BJ (cell line): ENCODE measurements around the gene DGKG. TPM values are rescaled to one million over a fixed set of nuclear protein-coding genes. Genes with fewer than 3 reads are reported as not detected.

Experiments
- CTCF ChIA-PET: fragments of 350-600 bp; formaldehyde crosslinking; extraction: SDS; loops from one replicate; lab custom pipeline; 2021; ENCODE audit warnings: antibody characterized with exemption, inconsistent platforms; lab: Yijun Ruan, JAX
- POLR2A ChIA-PET: fragments of 300-600 bp; sonication (Branson Sonifier 250); formaldehyde crosslinking; extraction: SDS; loops from one replicate; lab custom pipeline; 2021; ENCODE audit warnings: antibody characterized with exemption; lab: Charles Lee
- DNase-seq: peaks from one replicate; pipeline ENCODE4 v3.0.0-alpha.2; 2011; ENCODE audit warnings: low read depth
- H3K27me3 ChIP-seq: 2 replicates; pipeline ENCODE4 v1.6.0; 2011; ENCODE audit warnings: low read length; ENCODE audit not compliant: control insufficient read depth, insufficient read depth
- H3K36me3 ChIP-seq: 2 replicates; pipeline ENCODE4 v1.5.1; 2011; ENCODE audit warnings: low read length; ENCODE audit not compliant: control insufficient read depth, insufficient read depth
- H3K4me3 ChIP-seq: 2 replicates; pipeline ENCODE4 v1.5.1; 2011; ENCODE audit warnings: low read depth, mild to moderate bottlenecking, control low read depth, low read length
- polyA plus RNA-seq: library from polyadenylated mRNA; depleted of rRNA; stranded (reverse); fragments of >200 nt; gene quantifications from 2 replicates; pipeline ENCODE4 v1.2.3, GENCODE V29; 2011
- TF ChIP-seq, protein P1 (sequence below): IDR thresholded peaks from 2 replicates; pipeline ENCODE4 v1.5.1; 2011; ENCODE audit warnings: low read depth, mild to moderate bottlenecking, control low read depth, inconsistent platforms, low read length, moderate library complexity; ENCODE audit not compliant: insufficient read depth

DGKG gene
- polyA plus RNA-seq, 1 experiment, result not detected

DNA sequence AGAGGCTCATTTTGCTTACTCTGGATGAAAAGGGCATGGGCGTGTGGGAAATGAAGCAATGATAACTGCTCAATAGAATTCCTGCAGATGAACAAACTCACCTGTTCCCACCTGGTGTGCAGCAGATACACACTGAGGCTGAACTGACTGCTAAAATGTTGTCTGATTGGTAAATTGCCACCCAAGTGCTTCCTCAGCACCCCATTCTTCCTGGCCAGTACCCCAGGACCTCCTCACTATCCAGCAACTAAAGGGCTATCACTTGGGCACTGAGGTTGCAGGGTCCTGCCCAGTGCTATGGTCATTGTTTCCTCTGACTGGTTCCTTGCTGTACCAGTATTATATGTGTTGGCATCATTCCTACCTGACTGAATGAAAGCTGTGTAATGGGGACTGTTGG, 38.0 kb upstream of the DGKG start:
- Histone ChIP-seq H3K27me3 (peaks cover 5% of the 10 kb centered on the region; the same call in 1 of the 2 replicates), H3K4me3 (no peak overlapping the region), H3K36me3 (no peaks in the 10 kb centered on the region)
- POLR2A ChIA-PET, result no interaction called here
- CTCF ChIA-PET, result no interaction called here
- TF ChIP-seq, protein P1, sequence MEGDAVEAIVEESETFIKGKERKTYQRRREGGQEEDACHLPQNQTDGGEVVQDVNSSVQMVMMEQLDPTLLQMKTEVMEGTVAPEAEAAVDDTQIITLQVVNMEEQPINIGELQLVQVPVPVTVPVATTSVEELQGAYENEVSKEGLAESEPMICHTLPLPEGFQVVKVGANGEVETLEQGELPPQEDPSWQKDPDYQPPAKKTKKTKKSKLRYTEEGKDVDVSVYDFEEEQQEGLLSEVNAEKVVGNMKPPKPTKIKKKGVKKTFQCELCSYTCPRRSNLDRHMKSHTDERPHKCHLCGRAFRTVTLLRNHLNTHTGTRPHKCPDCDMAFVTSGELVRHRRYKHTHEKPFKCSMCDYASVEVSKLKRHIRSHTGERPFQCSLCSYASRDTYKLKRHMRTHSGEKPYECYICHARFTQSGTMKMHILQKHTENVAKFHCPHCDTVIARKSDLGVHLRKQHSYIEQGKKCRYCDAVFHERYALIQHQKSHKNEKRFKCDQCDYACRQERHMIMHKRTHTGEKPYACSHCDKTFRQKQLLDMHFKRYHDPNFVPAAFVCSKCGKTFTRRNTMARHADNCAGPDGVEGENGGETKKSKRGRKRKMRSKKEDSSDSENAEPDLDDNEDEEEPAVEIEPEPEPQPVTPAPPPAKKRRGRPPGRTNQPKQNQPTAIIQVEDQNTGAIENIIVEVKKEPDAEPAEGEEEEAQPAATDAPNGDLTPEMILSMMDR, result no peak
- DNase-seq, result no peak

DNA sequence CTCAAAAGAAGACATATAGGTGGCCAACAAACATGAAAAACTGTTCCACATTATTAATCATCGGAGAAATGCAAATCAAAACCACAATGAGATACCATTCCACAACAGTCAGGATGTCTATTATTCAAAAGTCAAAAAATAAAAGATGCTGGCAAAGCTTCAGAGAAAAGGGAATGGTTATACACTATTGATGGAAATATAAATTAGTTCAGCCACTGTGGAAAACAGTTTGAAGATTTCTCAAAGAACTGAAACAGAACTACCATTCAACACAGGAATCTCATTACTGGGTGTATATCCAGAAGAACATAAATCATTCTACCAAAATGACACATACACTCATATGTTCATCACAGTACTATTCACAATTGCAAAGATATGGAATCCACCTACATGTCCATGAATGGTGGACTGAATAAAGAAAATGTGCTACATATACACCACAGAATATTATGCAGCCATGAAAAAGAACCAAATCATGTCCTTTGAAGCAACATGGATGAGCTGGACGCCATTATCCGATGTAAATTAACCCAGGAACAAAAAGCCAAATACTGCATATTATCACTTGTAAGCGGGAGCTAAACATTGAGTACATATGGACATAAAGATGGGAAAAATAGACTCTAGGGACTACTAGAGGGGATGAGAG, 32.7 kb upstream of the DGKG start:
- H3K36me3 ChIP-seq, result no peaks in the 10 kb centered on the region
- H3K4me3 ChIP-seq, result no peak overlapping the region
- TF ChIP-seq, protein P1, result no peak
- H3K27me3 ChIP-seq, result peaks cover 1% of the 10 kb centered on the region; the same call in 1 of the 2 replicates
- DNase-seq, result no peak
- ChIA-PET POLR2A (no interaction called here), CTCF (no interaction called here)

DNA sequence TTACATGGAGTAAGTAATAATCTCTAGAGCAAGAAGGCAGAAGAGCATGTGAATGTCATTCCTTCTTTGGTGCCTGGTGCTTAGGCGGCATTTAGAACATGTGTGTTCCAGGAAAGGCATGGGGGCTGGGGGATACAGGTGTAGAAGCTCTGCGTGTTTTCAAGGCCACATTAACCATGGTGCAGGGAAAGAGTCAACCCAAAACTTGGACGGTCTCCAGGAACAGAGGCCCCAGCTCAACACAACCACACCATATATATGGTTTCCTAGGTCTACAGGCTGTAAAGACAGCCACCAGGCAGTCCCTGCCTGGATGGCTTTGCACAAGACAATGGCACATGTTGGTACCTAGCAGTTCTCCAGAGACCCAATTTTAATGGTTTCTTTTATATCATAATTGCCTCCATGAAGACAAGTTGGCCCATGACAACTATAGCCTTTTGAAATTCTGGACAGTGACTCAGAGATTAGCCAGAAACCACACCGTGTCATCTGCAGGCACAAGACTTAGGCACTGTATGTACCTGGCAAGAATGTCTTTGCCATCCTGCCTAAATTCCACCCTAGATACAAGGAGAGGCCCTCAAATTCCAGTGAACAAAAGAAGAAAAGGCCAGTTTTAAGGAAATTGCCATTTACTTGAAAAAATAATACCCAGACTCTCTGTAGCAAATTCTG, 25.0 kb upstream of the DGKG start:
- no peak for DNase-seq
- no peaks in the 10 kb centered on the region for H3K36me3 ChIP-seq
- TF ChIP-seq, protein P1, result no peak
- CTCF ChIA-PET, result no interaction called here
- H3K4me3 ChIP-seq, result no peak overlapping the region
- POLR2A ChIA-PET, result no interaction called here
- H3K27me3 ChIP-seq, result peaks cover 3% of the 10 kb centered on the region

DNA sequence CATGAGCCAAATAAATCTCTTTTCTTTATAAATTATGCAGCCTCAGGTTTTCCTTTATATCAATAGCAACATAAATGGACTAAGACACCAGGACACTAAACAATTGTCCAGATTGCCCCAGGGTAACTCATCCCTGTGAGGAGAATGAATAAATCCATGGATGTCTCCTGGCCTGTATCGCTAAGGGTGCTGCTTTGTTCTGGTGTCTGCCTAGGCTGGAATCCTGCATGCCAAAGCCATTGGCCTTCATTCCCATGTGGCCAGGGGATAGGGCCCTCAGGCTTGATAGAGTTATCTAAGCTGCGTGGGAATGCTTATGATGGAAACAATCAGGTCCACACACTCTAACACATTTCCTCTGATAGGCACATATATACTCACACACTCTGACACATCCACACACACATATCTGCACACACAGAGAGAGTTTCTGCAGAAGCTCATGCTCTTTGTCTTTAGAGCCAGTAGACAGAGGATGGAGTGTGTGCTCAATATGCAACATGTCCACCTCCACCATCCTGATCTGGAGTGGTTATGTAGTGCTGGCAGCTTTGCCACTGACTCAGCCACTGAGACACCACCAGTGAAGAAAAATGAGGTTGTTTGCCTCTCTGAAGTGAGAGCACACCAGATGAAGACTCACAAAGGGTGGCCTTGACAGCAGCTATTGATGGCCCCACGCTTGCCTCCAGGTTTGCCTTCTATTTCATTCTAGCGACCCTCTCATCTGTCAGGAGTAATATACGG, 24.0 kb upstream of the DGKG start:
- TF ChIP-seq, protein P1, result no peak
- H3K27me3 ChIP-seq, result peaks cover 3% of the 10 kb centered on the region; the same call in 1 of the 2 replicates
- DNase-seq, result no peak
- ChIA-PET CTCF (no interaction called here), POLR2A (no interaction called here)
- H3K4me3 ChIP-seq, result no peak overlapping the region
- no peaks in the 10 kb centered on the region for H3K36me3 ChIP-seq
